Measurements from ENCODE around the gene CYFIP1. TPM values are rescaled to one million over a fixed set of nuclear protein-coding genes. Genes with fewer than 3 reads are reported as not detected.

Gene CYFIP1
- total and polyA plus RNA-seq, 7 donors = 45.0 to 99.6 (median 69.8) TPM

DNA sequence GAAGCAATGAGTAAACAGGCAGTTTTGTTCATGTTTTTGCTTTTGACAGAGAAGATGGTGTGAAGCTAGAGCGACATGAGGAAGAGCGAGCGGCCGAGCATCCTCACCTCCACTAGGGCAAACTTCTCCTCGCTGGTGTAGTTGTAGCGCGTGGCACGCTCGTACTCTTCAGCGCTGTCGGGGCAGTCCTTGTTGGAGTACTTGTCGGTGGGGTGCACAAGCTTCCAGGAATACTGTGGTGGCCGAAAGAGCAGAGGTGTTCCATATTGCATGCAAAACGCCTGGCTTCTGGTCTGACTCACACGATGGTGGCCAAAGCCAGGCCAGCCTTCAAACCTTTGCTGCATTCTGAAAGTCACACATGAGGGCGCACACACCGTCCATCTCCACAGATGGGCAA is 54.3 kb downstream of the CYFIP1 start:
- intact Hi-C loops (cut with DNase I) = loop anchor here (10.0 kb wide), 1 partner anchor 109 kb away; the partner anchor contains the start of gene TUBGCP5
- 93 to 94% methylated on average over 17 of the region's 17 CpGs for WGBS, 2 donors
- H3K4me3 ChIP-seq = no peak overlapping the region
- H3K36me3 ChIP-seq = peaks cover 5 to 49% (median 12%) of the 10 kb centered on the region in 4 donors
- no peak overlapping the region for H3K27ac ChIP-seq
- no peak for DNase-seq
- no peaks in the 10 kb centered on the region for H3K9me3 ChIP-seq
- H3K4me1 ChIP-seq = peaks cover 0 to 2% (median under 1%) of the 10 kb centered on the region in 4 donors
- TF ChIP-seq POLR2AphosphoS5 (IDR thresholded peaks at IDR 0.05) = no peak
- no peak for TF ChIP-seq EP300 (IDR thresholded peaks at IDR 0.05)
- TF ChIP-seq POLR2A (IDR thresholded peaks at IDR 0.05) = no peak
- TF ChIP-seq, protein P1, sequence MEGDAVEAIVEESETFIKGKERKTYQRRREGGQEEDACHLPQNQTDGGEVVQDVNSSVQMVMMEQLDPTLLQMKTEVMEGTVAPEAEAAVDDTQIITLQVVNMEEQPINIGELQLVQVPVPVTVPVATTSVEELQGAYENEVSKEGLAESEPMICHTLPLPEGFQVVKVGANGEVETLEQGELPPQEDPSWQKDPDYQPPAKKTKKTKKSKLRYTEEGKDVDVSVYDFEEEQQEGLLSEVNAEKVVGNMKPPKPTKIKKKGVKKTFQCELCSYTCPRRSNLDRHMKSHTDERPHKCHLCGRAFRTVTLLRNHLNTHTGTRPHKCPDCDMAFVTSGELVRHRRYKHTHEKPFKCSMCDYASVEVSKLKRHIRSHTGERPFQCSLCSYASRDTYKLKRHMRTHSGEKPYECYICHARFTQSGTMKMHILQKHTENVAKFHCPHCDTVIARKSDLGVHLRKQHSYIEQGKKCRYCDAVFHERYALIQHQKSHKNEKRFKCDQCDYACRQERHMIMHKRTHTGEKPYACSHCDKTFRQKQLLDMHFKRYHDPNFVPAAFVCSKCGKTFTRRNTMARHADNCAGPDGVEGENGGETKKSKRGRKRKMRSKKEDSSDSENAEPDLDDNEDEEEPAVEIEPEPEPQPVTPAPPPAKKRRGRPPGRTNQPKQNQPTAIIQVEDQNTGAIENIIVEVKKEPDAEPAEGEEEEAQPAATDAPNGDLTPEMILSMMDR (IDR thresholded peaks at IDR 0.05) = no peak
- no peaks in the 10 kb centered on the region for H3K27me3 ChIP-seq

DNA sequence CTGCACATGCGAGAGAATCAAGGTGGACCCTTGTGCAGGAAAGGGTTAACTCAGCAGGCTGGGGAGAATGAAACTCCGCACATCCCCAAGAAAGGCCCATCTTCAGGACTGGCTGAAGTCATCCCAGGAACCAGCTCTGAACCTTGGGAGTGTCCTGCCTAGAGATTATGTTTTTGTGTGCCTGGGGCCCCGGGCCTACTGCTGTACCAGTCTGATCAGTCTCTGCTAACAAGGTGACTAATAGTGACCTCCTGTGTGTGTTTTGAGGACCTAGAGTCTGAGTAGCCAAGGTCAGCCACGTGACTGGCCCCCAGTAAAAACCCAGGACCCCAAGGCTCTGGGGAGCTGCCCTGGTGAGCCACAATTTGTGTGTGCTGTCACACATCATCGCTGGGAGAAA is 58.2 kb downstream of the CYFIP1 start:
- Histone ChIP-seq H3K4me1 (no peaks in the 10 kb centered on the region), H3K4me3 (no peak overlapping the region), H3K9me3 (no peaks in the 10 kb centered on the region), H3K27me3 (no peaks in the 10 kb centered on the region), H3K27ac (no peak overlapping the region), H3K36me3 (peaks cover 18 to 54% (median 22%) of the 10 kb centered on the region in 4 donors)
- intact Hi-C loops (cut with DNase I) = loop anchor here (10.0 kb wide), 1 partner anchor 113 kb away; the partner anchor contains the start of gene TUBGCP5
- TF ChIP-seq EP300 (IDR thresholded peaks at IDR 0.05) (no peak), POLR2A (IDR thresholded peaks at IDR 0.05) (no peak), POLR2AphosphoS5 (IDR thresholded peaks at IDR 0.05) (no peak)
- TF ChIP-seq, protein P1 (IDR thresholded peaks at IDR 0.05) = no peak
- WGBS, 2 donors = 93 to 96% methylated on average over 5 of the region's 5 CpGs
- DNase-seq = no peak

DNA sequence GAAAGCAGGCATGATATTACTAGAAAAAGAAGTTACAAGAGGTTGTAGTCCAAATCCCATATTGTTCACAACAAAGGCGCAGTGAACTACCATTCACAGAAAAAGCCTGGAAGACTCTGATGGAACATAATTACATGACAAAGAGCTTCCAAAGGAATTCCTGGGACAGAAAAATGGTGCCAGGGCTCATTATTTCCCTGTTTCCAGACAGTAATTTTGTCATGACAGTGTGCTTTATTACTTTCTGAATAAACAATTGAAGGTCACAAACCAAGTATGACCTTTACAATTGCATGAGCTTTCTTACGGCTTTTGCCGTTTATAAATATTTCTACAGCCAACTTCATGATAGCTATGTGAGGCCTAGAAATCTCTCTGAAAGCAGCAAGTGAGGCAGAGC is 61.0 kb downstream of the CYFIP1 start:
- WGBS, 2 donors = 41 to 79% methylated on average over 3 of the region's 3 CpGs
- no peaks in the 10 kb centered on the region for H3K27me3 ChIP-seq
- TF ChIP-seq EP300 (IDR thresholded peaks at IDR 0.05) = no peak
- TF ChIP-seq, protein P1 (IDR thresholded peaks at IDR 0.05) = no peak
- TF ChIP-seq POLR2AphosphoS5 (IDR thresholded peaks at IDR 0.05) = no peak
- TF ChIP-seq POLR2A (IDR thresholded peaks at IDR 0.05) = no peak
- no peaks in the 10 kb centered on the region for H3K9me3 ChIP-seq
- no peak for DNase-seq
- H3K36me3 ChIP-seq = peaks cover 21 to 61% (median 30%) of the 10 kb centered on the region in 4 donors
- no peak overlapping the region for H3K27ac ChIP-seq
- intact Hi-C loops (cut with DNase I) = no loop called here
- H3K4me1 ChIP-seq = no peaks in the 10 kb centered on the region
- H3K4me3 ChIP-seq = no peak overlapping the region

DNA sequence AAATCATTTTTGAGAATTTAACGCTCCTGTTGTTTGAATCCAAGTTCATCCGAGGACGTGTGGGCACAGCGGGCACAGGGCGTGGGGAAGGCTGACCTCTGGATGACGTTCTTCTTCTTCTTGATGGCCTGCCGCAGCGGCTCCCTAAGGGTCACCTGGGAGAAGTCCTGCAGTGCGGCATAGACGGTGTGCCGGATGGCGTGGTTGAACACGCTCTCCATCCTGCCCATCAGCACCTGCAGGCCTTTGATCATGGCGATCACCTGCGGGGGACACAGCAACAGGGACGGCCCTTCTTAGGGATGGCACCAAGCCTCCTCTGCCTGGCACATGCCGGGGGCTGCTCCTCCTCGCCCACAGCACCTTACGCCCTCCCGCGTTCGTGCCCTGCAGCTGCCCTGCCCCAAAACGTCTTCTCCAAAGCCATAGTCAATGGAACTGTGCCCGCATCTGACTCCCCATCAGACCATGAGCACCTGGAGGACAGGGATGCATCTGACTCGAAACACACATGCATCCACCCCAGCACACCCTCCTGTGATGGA is 61.5 kb downstream of the CYFIP1 start:
- Histone ChIP-seq H3K36me3 (peaks cover 26 to 66% (median 35%) of the 10 kb centered on the region in 4 donors), H3K27ac (no peak overlapping the region), H3K4me1 (no peaks in the 10 kb centered on the region), H3K27me3 (no peaks in the 10 kb centered on the region), H3K9me3 (no peaks in the 10 kb centered on the region), H3K4me3 (no peak overlapping the region)
- no peak for DNase-seq
- intact Hi-C loops (cut with DNase I) = no loop called here
- no peak for TF ChIP-seq EP300 (IDR thresholded peaks at IDR 0.05)
- TF ChIP-seq, protein P1 (IDR thresholded peaks at IDR 0.05) = no peak
- no peak for TF ChIP-seq POLR2A (IDR thresholded peaks at IDR 0.05)
- no peak for TF ChIP-seq POLR2AphosphoS5 (IDR thresholded peaks at IDR 0.05)
- 96% methylated on average over 25 of the region's 25 CpGs for WGBS, 2 donors

DNA sequence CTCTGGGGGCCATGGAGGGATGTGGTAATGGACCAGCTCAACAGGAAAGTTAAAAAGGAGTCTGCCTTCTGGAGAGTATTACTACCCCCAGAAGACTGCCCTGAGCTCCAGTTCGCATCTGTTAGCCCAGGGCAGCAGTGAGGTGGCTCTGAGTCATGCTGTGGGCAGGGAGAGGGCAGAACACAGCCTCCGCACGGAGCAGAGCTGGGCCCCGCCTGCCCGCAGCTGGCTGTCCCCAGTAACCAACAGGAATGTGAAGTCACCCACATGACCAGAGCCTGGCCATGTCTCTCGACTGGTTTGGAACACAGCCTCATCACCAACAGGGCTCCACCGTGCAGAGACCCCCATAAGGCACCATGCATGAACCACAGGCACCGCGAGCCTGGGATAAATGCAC is 62.1 kb downstream of the CYFIP1 start:
- TF ChIP-seq POLR2A (IDR thresholded peaks at IDR 0.05) = no peak
- no peak for TF ChIP-seq POLR2AphosphoS5 (IDR thresholded peaks at IDR 0.05)
- TF ChIP-seq, protein P1 (IDR thresholded peaks at IDR 0.05) = no peak
- no peak for TF ChIP-seq EP300 (IDR thresholded peaks at IDR 0.05)
- Histone ChIP-seq H3K36me3 (peaks cover 28 to 63% (median 36%) of the 10 kb centered on the region in 4 donors), H3K4me1 (no peaks in the 10 kb centered on the region), H3K4me3 (no peak overlapping the region), H3K27ac (no peak overlapping the region), H3K27me3 (no peaks in the 10 kb centered on the region), H3K9me3 (no peaks in the 10 kb centered on the region)
- WGBS, 2 donors = 93 to 96% methylated on average over 9 of the region's 9 CpGs
- intact Hi-C loops (cut with DNase I) = no loop called here
- no peak for DNase-seq

Measured in sigmoid colon (tissue), 7 donors.